A673 (cell line): ENCODE data around the gene GRAPL.
"Not testable (repeated sequence)": the region's sequence is repeated elsewhere in the genome, so short reads cannot be mapped to it uniquely, and the experiment has no call there.

ENCODE experiments used
- EZH2 ChIP-seq: fragments of 200-600 bp; sonication (generic); IDR thresholded peaks from 2 replicates; pipeline ENCODE4 v1.6.1; 2017; ENCODE audit warnings: borderline replicate concordance, low read depth, mild to moderate bottlenecking, mixed read lengths, antibody characterized with exemption, low read length; ENCODE audit not compliant: poor library complexity, severe bottlenecking
- TF ChIP-seq, protein P1 (sequence below): fragments of 300-800, 200-600 bp; sonication (generic); conservative IDR thresholded peaks from 2 replicates; pipeline ENCODE4 v1.5.1; 2017; ENCODE audit warnings: low read depth, mild to moderate bottlenecking, antibody characterized with exemption, low read length, moderate library complexity, mixed read lengths

- TF ChIP-seq, protein P1, sequence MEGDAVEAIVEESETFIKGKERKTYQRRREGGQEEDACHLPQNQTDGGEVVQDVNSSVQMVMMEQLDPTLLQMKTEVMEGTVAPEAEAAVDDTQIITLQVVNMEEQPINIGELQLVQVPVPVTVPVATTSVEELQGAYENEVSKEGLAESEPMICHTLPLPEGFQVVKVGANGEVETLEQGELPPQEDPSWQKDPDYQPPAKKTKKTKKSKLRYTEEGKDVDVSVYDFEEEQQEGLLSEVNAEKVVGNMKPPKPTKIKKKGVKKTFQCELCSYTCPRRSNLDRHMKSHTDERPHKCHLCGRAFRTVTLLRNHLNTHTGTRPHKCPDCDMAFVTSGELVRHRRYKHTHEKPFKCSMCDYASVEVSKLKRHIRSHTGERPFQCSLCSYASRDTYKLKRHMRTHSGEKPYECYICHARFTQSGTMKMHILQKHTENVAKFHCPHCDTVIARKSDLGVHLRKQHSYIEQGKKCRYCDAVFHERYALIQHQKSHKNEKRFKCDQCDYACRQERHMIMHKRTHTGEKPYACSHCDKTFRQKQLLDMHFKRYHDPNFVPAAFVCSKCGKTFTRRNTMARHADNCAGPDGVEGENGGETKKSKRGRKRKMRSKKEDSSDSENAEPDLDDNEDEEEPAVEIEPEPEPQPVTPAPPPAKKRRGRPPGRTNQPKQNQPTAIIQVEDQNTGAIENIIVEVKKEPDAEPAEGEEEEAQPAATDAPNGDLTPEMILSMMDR, result not testable (repeated sequence)
- not testable (repeated sequence) for TF ChIP-seq EZH2
Observed at GRCh38 chr17:19111111-19111711, 16.2 kb upstream of the GRAPL start.
